SK-N-SH treated with all-trans-retinoic acid at 6 μM for 48 hours (cell line): ENCODE measurements around the gene SH2B3.
"Not testable (repeated sequence)": the region's sequence is repeated elsewhere in the genome, so short reads cannot be mapped to it uniquely, and the experiment has no call there.

ENCODE experiments used
- ATAC-seq: fragments of 200-7000 bp; cut with Tn5 transposase; 3 replicates; pipeline ENCODE4 v1.9.1; 2020; ENCODE audit warnings: mild to moderate bottlenecking, moderate library complexity
- GLIS3 ChIP-seq: fragments of 250-450 bp; sonication (Bioruptor Pico); IDR thresholded peaks from 2 replicates; pipeline ENCODE4 v1.5.0; 2020; ENCODE audit warnings: mild to moderate bottlenecking, moderate library complexity
- RARB ChIP-seq: fragments of 250-450 bp; sonication (Bioruptor Pico); IDR thresholded peaks from 2 replicates; pipeline ENCODE4 v1.8.0; 2021; ENCODE audit warnings: mild to moderate bottlenecking, moderate library complexity
- TCF4 ChIP-seq: fragments of 250-450 bp; sonication (Bioruptor Pico); IDR thresholded peaks from 2 replicates; pipeline ENCODE4 v1.8.0; 2021; ENCODE audit warnings: mild to moderate bottlenecking, moderate library complexity, borderline replicate concordance
- TF ChIP-seq, protein P1 (sequence below): fragments of 250-450 bp; sonication (Bioruptor Pico); IDR thresholded peaks from 2 replicates; pipeline ENCODE4 v1.5.0; 2020; ENCODE audit warnings: mild to moderate bottlenecking, moderate library complexity
- TF ChIP-seq, protein P2 (sequence below): fragments of 250-450 bp; sonication (Bioruptor Pico); IDR thresholded peaks from 2 replicates; pipeline ENCODE4 v1.8.0; 2021; ENCODE audit warnings: low read depth, mild to moderate bottlenecking, moderate library complexity, borderline replicate concordance

SH2B3 gene

DNA sequence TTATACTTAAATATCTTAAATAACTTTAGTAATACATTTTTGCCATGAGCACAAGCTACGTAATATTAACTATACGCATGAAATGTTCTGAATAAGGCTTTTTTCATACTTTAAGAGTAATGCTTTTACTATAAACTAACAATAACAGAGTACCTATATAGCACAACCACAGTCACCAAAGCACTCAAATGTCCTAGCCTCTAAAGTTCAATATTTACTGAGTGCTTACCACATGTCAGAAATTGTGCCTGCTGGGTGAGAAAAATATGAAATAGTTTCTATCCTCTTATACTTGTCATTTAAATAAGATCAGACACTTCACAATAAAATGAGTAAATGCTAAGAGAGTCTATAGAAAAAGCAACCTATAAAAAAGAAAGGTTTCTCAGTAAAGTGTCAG lies 83.1 kb downstream of the SH2B3 start:
- ATAC-seq: no peak
- TF ChIP-seq, protein P1, sequence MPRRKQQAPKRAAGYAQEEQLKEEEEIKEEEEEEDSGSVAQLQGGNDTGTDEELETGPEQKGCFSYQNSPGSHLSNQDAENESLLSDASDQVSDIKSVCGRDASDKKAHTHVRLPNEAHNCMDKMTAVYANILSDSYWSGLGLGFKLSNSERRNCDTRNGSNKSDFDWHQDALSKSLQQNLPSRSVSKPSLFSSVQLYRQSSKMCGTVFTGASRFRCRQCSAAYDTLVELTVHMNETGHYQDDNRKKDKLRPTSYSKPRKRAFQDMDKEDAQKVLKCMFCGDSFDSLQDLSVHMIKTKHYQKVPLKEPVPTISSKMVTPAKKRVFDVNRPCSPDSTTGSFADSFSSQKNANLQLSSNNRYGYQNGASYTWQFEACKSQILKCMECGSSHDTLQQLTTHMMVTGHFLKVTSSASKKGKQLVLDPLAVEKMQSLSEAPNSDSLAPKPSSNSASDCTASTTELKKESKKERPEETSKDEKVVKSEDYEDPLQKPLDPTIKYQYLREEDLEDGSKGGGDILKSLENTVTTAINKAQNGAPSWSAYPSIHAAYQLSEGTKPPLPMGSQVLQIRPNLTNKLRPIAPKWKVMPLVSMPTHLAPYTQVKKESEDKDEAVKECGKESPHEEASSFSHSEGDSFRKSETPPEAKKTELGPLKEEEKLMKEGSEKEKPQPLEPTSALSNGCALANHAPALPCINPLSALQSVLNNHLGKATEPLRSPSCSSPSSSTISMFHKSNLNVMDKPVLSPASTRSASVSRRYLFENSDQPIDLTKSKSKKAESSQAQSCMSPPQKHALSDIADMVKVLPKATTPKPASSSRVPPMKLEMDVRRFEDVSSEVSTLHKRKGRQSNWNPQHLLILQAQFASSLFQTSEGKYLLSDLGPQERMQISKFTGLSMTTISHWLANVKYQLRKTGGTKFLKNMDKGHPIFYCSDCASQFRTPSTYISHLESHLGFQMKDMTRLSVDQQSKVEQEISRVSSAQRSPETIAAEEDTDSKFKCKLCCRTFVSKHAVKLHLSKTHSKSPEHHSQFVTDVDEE: no peak
- no peak for TF ChIP-seq GLIS3 (CRISPR knock-in tag)
- TF ChIP-seq, protein P2, sequence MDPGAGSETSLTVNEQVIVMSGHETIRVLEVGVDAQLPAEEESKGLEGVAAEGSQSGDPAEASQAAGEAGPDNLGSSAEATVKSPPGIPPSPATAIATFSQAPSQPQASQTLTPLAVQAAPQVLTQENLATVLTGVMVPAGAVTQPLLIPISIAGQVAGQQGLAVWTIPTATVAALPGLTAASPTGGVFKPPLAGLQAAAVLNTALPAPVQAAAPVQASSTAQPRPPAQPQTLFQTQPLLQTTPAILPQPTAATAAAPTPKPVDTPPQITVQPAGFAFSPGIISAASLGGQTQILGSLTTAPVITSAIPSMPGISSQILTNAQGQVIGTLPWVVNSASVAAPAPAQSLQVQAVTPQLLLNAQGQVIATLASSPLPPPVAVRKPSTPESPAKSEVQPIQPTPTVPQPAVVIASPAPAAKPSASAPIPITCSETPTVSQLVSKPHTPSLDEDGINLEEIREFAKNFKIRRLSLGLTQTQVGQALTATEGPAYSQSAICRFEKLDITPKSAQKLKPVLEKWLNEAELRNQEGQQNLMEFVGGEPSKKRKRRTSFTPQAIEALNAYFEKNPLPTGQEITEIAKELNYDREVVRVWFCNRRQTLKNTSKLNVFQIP: no peak
- TF ChIP-seq, all 23 proteins: peak for 0

DNA sequence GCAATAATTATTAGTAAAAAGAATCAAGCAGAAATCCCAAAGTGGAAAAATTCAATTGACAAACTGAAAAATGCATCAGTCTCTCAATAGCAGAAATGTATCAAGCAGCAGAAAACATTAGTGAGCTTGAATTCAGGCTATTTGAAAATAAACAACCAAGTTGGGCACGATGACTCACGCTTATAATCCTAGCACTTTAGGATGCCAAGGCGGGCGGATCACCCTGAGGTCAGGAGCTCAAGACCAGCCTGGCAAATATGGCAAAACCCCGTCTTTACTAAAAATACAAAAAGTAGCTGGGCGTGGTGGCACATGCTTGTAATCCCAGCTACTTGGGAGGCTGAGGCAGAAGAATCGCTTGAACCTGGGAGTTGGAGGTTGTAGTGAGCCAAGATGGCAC lies 87.3 kb downstream of the SH2B3 start:
- not testable (repeated sequence) for ATAC-seq

DNA sequence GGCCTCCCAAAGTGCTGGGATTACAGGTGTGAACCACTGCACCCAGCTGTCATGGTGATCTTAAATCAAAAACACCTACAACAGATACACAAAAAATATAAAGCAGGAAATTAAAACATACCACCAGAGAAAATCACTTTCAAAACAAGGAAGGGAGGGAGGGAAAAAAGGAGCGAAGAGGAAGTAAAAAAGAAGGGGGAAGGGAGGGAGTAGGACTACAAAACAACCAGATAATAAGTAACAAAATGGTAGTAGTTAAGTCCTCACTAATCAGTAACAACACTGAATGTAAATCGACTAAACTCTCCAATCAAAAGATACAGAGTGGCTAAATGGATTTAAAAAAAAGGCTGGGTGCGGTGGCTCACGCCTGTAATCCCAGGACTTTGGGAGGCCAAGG lies 89.0 kb downstream of the SH2B3 start:
- ATAC-seq: no peak
- no peak for TF ChIP-seq RARB (CRISPR knock-in tag)
- TF ChIP-seq TCF4 (CRISPR knock-in tag): no peak
